Lower leg skin (tissue), 4 donors: ENCODE data around the gene PLD2. TPM values are rescaled to one million over a fixed set of nuclear protein-coding genes. Genes with fewer than 3 reads are reported as not detected.

Experiments used
- DNase-seq, 2 donors: peaks; one replicate each; pipeline ENCODE4 v3.0.0-alpha.2; 2019; ENCODE audit warnings: low spot score in 2 of 2
- H3K4me3 ChIP-seq: fragments of 200-600 bp; sonication (generic); 2 replicates; pipeline ENCODE4 v1.5.1; 2017; ENCODE audit warnings: mild to moderate bottlenecking, low read depth; ENCODE audit not compliant: poor library complexity, severe bottlenecking
- CTCF ChIP-seq, 3 donors: fragments of 450-650 bp; IDR thresholded peaks; one replicate each; pipeline ENCODE4 v1.5.1; 2016; ENCODE audit warnings: antibody characterized with exemption in 3 of 3, mild to moderate bottlenecking in 3 of 3, moderate library complexity in 2 of 3
- POLR2A ChIP-seq, 2 donors: fragments of 450-650 bp; IDR thresholded peaks; one replicate each; pipeline ENCODE4 v1.6.1; 2016 to 2017; ENCODE audit warnings: antibody characterized with exemption in 2 of 2, mild to moderate bottlenecking in 1 of 2, moderate library complexity in 1 of 2
- WGBS, 2 donors: methylation state at CpG; one replicate each; pipeline ENCODE4 v1.1.5; 2018; 5-methylcytosine and 5-hydroxymethylcytosine counted together
- intact Hi-C: fragments of 100-400 bp; cut with DNase I; formaldehyde crosslinking; loops from one replicate; pipeline ENCODE4 v1.15.0; 2023; ENCODE audit warnings: low total_unique reads
- total RNA-seq, 4 donors: library from RNA; depleted of rRNA; stranded (reverse); fragments of >200 nt; gene quantifications; one replicate each; pipeline ENCODE4 v1.1.0, GENCODE V29; 2016

PLD2 gene, protein sequence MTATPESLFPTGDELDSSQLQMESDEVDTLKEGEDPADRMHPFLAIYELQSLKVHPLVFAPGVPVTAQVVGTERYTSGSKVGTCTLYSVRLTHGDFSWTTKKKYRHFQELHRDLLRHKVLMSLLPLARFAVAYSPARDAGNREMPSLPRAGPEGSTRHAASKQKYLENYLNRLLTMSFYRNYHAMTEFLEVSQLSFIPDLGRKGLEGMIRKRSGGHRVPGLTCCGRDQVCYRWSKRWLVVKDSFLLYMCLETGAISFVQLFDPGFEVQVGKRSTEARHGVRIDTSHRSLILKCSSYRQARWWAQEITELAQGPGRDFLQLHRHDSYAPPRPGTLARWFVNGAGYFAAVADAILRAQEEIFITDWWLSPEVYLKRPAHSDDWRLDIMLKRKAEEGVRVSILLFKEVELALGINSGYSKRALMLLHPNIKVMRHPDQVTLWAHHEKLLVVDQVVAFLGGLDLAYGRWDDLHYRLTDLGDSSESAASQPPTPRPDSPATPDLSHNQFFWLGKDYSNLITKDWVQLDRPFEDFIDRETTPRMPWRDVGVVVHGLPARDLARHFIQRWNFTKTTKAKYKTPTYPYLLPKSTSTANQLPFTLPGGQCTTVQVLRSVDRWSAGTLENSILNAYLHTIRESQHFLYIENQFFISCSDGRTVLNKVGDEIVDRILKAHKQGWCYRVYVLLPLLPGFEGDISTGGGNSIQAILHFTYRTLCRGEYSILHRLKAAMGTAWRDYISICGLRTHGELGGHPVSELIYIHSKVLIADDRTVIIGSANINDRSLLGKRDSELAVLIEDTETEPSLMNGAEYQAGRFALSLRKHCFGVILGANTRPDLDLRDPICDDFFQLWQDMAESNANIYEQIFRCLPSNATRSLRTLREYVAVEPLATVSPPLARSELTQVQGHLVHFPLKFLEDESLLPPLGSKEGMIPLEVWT
- 10 to 100 TPM; 40.1 to 78.8 (median 56.3) TPM for total RNA-seq

GRCh38 chr17:4806777-4807604 lies at the start of gene PLD2:
PLD2 (plus strand) TSS chr17:4807152; CDS start chr17:4807773, 621 bp downstream.
- H3K4me3 ChIP-seq = peak within 1 kb of the TSS; percentile 55
- DNase-seq = peak; percentile 76 to 96
- intact Hi-C loops = no loop called here
- no peak for TF ChIP-seq CTCF (IDR thresholded peaks at IDR 0.05)
- TF ChIP-seq POLR2A (IDR thresholded peaks at IDR 0.05) = no peak
- 0 to 1% methylated on average over 36 to 60 of the region's 106 CpGs for WGBS, 2 donors

GRCh38 chr17:4759776-4760236 lies 47.1 kb upstream of the PLD2 start:
- intact Hi-C loops = no loop called here
- H3K4me3 ChIP-seq = no peak overlapping the region
- DNase-seq = no peak
- no peak for TF ChIP-seq POLR2A (IDR thresholded peaks at IDR 0.05)
- TF ChIP-seq CTCF (IDR thresholded peaks at IDR 0.05) = peak in 1 of 3 donors; percentile 8
- 87% methylated on average over 10 of the region's 10 CpGs for WGBS, 2 donors

DNA sequence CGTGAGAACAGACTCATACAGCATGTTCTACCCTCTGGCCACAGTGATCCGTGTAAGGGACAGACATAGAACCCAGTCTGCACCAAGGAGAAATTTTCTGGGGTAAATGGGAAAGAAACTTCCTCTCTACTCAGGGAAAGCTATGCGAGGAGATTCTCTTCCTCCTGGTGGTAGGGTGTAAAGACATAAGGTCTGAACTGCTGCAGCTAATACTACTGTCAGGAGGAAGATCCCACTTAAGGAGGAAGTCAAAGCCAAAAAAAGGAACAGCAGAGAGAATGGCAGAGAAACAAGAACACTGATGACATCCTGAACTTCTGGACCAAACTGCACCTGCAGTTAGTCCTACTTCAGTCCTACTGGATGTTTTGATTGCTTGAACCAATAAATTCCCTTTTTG lies 42.4 kb upstream of the PLD2 start:
- TF ChIP-seq POLR2A (IDR thresholded peaks at IDR 0.05) (no peak), CTCF (IDR thresholded peaks at IDR 0.05) (no peak)
- WGBS, 2 donors = 68 to 69% methylated on average over 3 of the region's 3 CpGs
- no peak for DNase-seq
- intact Hi-C loops = no loop called here
- H3K4me3 ChIP-seq = no peak overlapping the region

GRCh38 chr17:4766201-4766600 lies 40.8 kb upstream of the PLD2 start:
- WGBS, 2 donors = 77 to 80% methylated on average over 3 of the region's 3 CpGs
- DNase-seq = no peak
- H3K4me3 ChIP-seq = no peak overlapping the region
- intact Hi-C loops = no loop called here
- TF ChIP-seq POLR2A (IDR thresholded peaks at IDR 0.05) = no peak
- TF ChIP-seq CTCF (IDR thresholded peaks at IDR 0.05) = no peak

GRCh38 chr17:4766723-4767122 lies 40.2 kb upstream of the PLD2 start:
- no peak overlapping the region for H3K4me3 ChIP-seq
- 83 to 84% methylated on average over 9 of the region's 9 CpGs for WGBS, 2 donors
- TF ChIP-seq POLR2A (IDR thresholded peaks at IDR 0.05) = no peak
- TF ChIP-seq CTCF (IDR thresholded peaks at IDR 0.05) = no peak
- DNase-seq = no peak
- intact Hi-C loops = no loop called here
